Measurements from ENCODE around the gene TMEM181. TPM values are rescaled to one million over a fixed set of nuclear protein-coding genes. Genes with fewer than 3 reads are reported as not detected.
"Not testable (repeated sequence)": the region's sequence is repeated elsewhere in the genome, so short reads cannot be mapped to it uniquely, and the experiment has no call there.

The TMEM181 gene
- total RNA-seq = 10 to 100 TPM; 12.9 to 14.1 TPM

DNA sequence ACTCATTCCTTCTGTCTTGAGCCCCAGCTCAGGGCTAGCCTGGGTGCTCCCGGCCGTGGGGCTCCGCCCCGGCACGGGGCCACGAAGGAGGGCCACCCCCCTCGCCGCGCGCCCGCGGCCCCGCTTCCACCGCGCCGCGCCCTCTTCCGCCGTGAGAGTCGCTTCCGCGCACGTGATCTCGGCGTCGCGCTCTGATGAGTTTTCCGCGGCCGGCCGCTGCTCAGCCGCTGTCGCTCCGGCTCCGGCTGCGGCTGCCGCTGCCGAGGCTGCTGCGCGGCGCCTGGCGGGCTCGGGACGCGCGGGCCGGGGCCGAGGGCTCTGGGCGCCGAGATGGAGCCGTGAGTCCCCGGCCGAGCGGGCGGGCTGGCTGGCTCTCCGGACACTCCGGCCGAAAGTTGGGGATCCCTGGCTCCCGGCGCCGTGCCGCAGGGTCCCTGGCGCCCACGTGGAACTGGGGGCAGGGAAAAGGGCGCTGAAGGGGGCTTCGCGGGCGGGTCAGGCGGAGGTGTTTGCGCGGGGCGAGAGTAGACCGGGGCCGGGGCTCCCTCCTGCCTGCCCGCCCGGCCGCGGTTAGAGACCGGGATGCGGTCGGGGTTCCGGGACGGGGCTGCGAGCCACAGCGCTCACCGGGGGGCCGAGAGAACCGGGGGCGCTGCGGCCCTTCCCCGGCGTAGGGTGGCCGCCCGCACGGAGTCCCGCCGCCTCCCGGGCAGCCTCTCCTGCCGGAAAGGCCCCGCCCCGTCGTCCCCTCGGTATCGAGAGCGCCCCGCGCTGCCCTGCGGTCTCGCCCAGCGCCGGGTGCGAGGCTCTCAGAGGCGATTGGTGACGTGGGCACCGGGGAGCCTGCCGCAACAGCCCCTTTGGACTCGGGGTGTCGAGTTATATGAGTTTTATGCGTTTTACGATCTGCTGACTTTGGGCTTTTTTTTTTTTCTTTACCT, at the start of gene TMEM181:
Gene TMEM181, plus strand, starts transcription at position 197 of the 941 bp plus-strand sequence. Its CDS starts 134 bp downstream, at position 331.
- Mint-ChIP-seq H3K36me3 (ENCODE audit: insufficient read depth in 2 of 2) (peaks cover 0 to 2% of the 10 kb centered on the region in 2 donors), H3K4me3 (peak within 1 kb of the TSS; percentile 98 to 99), H3K9me3 (no peaks in the 10 kb centered on the region), H3K4me1 (ENCODE audit: low read depth) (peaks cover 40% of the 10 kb centered on the region), H3K27ac (peak within 1 kb of the TSS; percentile 97), H3K27me3 (ENCODE audit: low read depth) (no peaks in the 10 kb centered on the region)
- ATAC-seq (replicated peaks in 1 of 2) (peak; percentile 91 to 93), DNase-seq (peak; percentile 88 to 91)

- H3K27me3 Mint-ChIP-seq (ENCODE audit: low read depth) = peaks cover 15% of the 10 kb centered on the region
- DNase-seq = no peak
- H3K27ac Mint-ChIP-seq = no peak overlapping the region
Measured at GRCh38 chr6:158512809-158513208, 47.1 kb upstream of the TMEM181 start.

DNA sequence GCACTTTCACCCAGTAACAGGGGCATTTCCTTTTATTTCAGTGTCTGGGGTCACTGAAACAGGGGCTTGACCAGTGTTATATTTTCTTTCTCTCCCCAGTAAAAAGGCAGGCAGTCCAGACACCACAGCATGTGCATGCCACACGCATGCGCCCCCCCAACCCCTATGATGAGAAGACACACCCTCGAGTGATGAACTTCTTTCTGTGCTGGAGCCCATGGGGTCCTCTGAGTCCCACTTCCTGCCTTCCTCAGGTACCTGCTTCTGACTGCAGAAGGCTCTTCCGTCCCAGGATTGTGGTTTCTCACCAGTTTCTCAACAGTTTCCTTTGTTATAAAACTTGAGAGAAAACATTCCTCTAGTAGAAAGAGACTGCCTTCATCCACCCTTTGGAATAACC, 45.7 kb upstream of the TMEM181 start:
- no peak for DNase-seq
- no peaks in the 10 kb centered on the region for H3K9me3 Mint-ChIP-seq
- peaks cover 39% of the 10 kb centered on the region for H3K4me1 Mint-ChIP-seq (ENCODE audit: low read depth)
- no peak overlapping the region for H3K27ac Mint-ChIP-seq
- peaks cover 15% of the 10 kb centered on the region for H3K27me3 Mint-ChIP-seq (ENCODE audit: low read depth)
- no peaks in the 10 kb centered on the region for H3K36me3 Mint-ChIP-seq (ENCODE audit: insufficient read depth in 2 of 2)
- no peak overlapping the region for H3K4me3 Mint-ChIP-seq
- no peak for ATAC-seq (replicated peaks in 1 of 2)

More at GRCh38 chr6:158512809-158513208, 47.1 kb upstream of the TMEM181 start:
- Mint-ChIP-seq H3K36me3 (ENCODE audit: insufficient read depth in 2 of 2) (no peaks in the 10 kb centered on the region), H3K9me3 (no peaks in the 10 kb centered on the region), H3K4me1 (ENCODE audit: low read depth) (peaks cover 27% of the 10 kb centered on the region), H3K4me3 (no peak overlapping the region)
- ATAC-seq (replicated peaks in 1 of 2) = no peak

- Mint-ChIP-seq H3K4me3 (no peak overlapping the region), H3K4me1 (ENCODE audit: low read depth) (peaks cover 39% of the 10 kb centered on the region), H3K36me3 (ENCODE audit: insufficient read depth in 2 of 2) (no peaks in the 10 kb centered on the region), H3K9me3 (no peaks in the 10 kb centered on the region), H3K27ac (no peak overlapping the region), H3K27me3 (ENCODE audit: low read depth) (peaks cover 20% of the 10 kb centered on the region)
- DNase-seq = no peak
- no peak for ATAC-seq (replicated peaks in 1 of 2)
Measured at GRCh38 chr6:158514991-158515390, 44.9 kb upstream of the TMEM181 start.

DNA sequence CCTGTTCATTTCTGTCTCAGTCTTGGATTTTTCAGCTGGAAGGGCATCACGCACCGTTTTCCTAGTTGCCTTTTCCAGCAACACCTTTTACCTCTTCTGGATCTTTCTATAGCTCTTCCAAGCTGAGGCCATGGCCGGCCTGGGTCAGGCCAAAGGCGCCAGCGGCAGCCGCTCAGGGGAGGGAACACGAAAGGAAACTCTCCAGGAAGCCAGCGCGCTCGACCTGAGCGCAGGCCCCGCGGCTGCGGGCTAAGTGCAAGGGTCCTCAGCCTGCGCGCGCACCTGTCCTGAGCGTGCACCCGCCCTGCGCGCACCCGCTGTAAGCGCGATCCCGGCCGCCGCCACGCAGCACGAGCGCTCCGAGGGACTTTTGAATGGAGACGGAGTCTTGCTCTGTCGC, 43.8 kb upstream of the TMEM181 start:
- peaks cover 39% of the 10 kb centered on the region for H3K4me1 Mint-ChIP-seq (ENCODE audit: low read depth)
- no peaks in the 10 kb centered on the region for H3K36me3 Mint-ChIP-seq (ENCODE audit: insufficient read depth in 2 of 2)
- no peak for DNase-seq
- no peak for ATAC-seq (replicated peaks in 1 of 2)
- H3K27me3 Mint-ChIP-seq (ENCODE audit: low read depth) = peaks cover 31% of the 10 kb centered on the region
- H3K27ac Mint-ChIP-seq = no peak overlapping the region
- H3K4me3 Mint-ChIP-seq = peak overlapping the region in 1 of 2 donors; percentile 27
- no peaks in the 10 kb centered on the region for H3K9me3 Mint-ChIP-seq

DNA sequence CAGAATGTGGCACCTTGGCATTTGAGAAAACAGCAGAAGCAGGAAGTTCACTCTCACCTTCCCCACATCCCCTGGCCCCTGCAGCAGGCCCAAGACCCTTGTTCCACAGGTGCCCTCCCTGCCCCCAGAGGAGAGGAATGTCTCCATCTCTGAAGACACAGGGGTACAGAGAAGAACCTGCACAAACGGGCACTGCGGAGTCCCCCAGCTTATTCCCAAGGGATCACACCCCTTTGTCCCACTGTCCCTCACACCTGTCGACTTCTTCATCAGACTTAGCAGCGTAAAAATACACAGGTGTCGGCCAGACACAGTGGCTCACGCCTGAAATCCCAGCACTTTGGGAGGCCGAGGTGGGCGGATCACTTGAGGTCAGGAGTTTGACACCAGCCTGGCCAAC, 42.9 kb upstream of the TMEM181 start:
- peaks cover 39% of the 10 kb centered on the region for H3K4me1 Mint-ChIP-seq (ENCODE audit: low read depth)
- no peak overlapping the region for H3K4me3 Mint-ChIP-seq
- no peak for DNase-seq
- H3K27ac Mint-ChIP-seq = no peak overlapping the region
- H3K27me3 Mint-ChIP-seq (ENCODE audit: low read depth) = peaks cover 33% of the 10 kb centered on the region
- H3K9me3 Mint-ChIP-seq = no peaks in the 10 kb centered on the region
- ATAC-seq (replicated peaks in 1 of 2) = no peak
- H3K36me3 Mint-ChIP-seq (ENCODE audit: insufficient read depth in 2 of 2) = no peaks in the 10 kb centered on the region

DNA sequence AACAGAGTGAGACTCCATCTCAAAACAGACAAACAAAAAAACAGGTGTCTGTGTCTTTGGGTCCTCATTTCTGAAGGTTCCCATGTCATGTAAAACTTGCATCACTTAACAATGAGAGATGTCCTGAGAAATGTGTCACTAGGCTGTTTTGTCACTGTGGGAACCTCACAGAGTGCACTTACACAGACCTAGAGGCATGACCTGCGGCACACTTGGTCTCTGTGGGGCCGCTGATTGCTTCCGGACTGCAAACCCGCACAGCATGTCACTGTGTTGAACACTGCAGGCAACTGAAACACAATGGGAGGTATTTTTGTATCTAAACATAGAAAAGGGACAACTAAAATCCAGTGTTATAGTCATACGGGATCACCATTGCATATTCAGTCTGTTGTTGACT, 42.3 kb upstream of the TMEM181 start:
- no peaks in the 10 kb centered on the region for H3K36me3 Mint-ChIP-seq (ENCODE audit: insufficient read depth in 2 of 2)
- H3K27me3 Mint-ChIP-seq (ENCODE audit: low read depth) = peaks cover 33% of the 10 kb centered on the region
- no peaks in the 10 kb centered on the region for H3K9me3 Mint-ChIP-seq
- H3K27ac Mint-ChIP-seq = no peak overlapping the region
- peak overlapping the region; percentile 87 to 95 for H3K4me3 Mint-ChIP-seq
- DNase-seq = no peak
- H3K4me1 Mint-ChIP-seq (ENCODE audit: low read depth) = peaks cover 39% of the 10 kb centered on the region
- ATAC-seq (replicated peaks in 1 of 2) = peak; percentile 43 to 52

- ATAC-seq (replicated peaks in 1 of 2) (peak; percentile 93 to 94), DNase-seq (peak; percentile 61 to 68)
- H3K27me3 Mint-ChIP-seq (ENCODE audit: low read depth) = peaks cover 37% of the 10 kb centered on the region
- no peaks in the 10 kb centered on the region for H3K9me3 Mint-ChIP-seq
- H3K4me3 Mint-ChIP-seq = peak overlapping the region; percentile 87 to 95
- H3K36me3 Mint-ChIP-seq (ENCODE audit: insufficient read depth in 2 of 2) = no peaks in the 10 kb centered on the region
- H3K4me1 Mint-ChIP-seq (ENCODE audit: low read depth) = peaks cover 39% of the 10 kb centered on the region
- H3K27ac Mint-ChIP-seq = peak overlapping the region; percentile 56
Measured at GRCh38 chr6:158518191-158519127, 41.4 kb upstream of the TMEM181 start.

GRCh38 chr6:158519300-158519699, 40.6 kb upstream of the TMEM181 start:
- peaks cover 34% of the 10 kb centered on the region for H3K4me1 Mint-ChIP-seq (ENCODE audit: low read depth)
- H3K27ac Mint-ChIP-seq = no peak overlapping the region
- DNase-seq (no peak), ATAC-seq (replicated peaks in 1 of 2) (no peak)
- H3K9me3 Mint-ChIP-seq = no peaks in the 10 kb centered on the region
- peaks cover 45% of the 10 kb centered on the region for H3K27me3 Mint-ChIP-seq (ENCODE audit: low read depth)
- H3K36me3 Mint-ChIP-seq (ENCODE audit: insufficient read depth in 2 of 2) = no peaks in the 10 kb centered on the region
- H3K4me3 Mint-ChIP-seq = no peak overlapping the region

DNA sequence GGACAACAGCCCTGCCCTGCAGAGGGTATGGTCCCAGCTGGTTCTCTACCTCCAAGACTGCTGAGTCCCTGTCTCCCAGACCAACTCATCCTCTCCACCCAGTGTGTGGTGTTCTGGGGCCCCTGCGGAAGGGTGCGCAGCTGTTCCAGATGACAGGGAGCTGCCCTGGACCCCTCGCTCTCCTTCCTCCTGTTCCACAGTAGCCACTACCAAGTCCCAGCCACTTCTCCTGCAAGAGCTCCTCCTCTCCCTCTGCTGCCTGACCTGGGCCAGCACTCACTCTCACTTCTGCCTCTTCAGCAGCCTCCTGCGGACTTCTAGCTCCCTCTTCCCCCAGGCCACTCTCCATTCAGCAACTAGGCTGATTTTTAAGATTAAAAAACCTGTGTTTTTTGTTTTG, 40.1 kb upstream of the TMEM181 start:
- no peaks in the 10 kb centered on the region for H3K9me3 Mint-ChIP-seq
- peaks cover 50% of the 10 kb centered on the region for H3K27me3 Mint-ChIP-seq (ENCODE audit: low read depth)
- H3K4me1 Mint-ChIP-seq (ENCODE audit: low read depth) = peaks cover 29% of the 10 kb centered on the region
- H3K27ac Mint-ChIP-seq = no peak overlapping the region
- no peaks in the 10 kb centered on the region for H3K36me3 Mint-ChIP-seq (ENCODE audit: insufficient read depth in 2 of 2)
- ATAC-seq (replicated peaks in 1 of 2) (no peak), DNase-seq (no peak)
- no peak overlapping the region for H3K4me3 Mint-ChIP-seq

- H3K36me3 Mint-ChIP-seq (ENCODE audit: insufficient read depth in 2 of 2); H3K27ac Mint-ChIP-seq; H3K4me3 Mint-ChIP-seq; ATAC-seq (replicated peaks in 1 of 2); H3K9me3 Mint-ChIP-seq; DNase-seq: not testable (repeated sequence)
- H3K4me1 Mint-ChIP-seq (ENCODE audit: low read depth) = peaks cover 22% of the 10 kb centered on the region
- H3K27me3 Mint-ChIP-seq (ENCODE audit: low read depth) = peaks cover 57% of the 10 kb centered on the region
Measured at GRCh38 chr6:158520975-158521374, 38.9 kb upstream of the TMEM181 start.

DNA sequence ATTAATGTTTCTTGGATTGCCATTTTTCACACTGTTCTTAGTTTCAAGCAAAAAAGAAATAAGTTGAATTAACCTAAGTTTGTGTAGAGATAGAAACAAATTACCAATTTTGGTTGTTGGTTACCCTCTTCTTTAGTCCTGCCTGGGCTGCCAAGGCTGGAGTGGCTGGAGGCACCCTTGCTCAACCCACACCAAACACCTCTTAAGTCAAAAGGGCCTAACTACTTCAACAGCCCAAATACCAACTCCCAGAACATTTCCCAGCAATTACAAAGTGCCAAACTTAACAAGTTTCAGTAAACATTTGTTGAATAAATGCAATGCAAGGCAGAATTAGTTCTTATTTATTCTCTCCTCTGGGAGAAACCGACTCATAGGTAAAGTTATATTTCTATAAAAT, 38.1 kb upstream of the TMEM181 start:
- ATAC-seq (replicated peaks in 1 of 2) = no peak
- DNase-seq = no peak
- H3K36me3 Mint-ChIP-seq (ENCODE audit: insufficient read depth in 2 of 2) = peaks cover 0 to 5% of the 10 kb centered on the region in 2 donors
- no peak overlapping the region for H3K4me3 Mint-ChIP-seq
- no peak overlapping the region for H3K27ac Mint-ChIP-seq
- H3K27me3 Mint-ChIP-seq (ENCODE audit: low read depth) = peaks cover 57% of the 10 kb centered on the region
- H3K9me3 Mint-ChIP-seq = peaks cover 0 to 3% of the 10 kb centered on the region in 2 donors
- peaks cover 16% of the 10 kb centered on the region for H3K4me1 Mint-ChIP-seq (ENCODE audit: low read depth)

DNA sequence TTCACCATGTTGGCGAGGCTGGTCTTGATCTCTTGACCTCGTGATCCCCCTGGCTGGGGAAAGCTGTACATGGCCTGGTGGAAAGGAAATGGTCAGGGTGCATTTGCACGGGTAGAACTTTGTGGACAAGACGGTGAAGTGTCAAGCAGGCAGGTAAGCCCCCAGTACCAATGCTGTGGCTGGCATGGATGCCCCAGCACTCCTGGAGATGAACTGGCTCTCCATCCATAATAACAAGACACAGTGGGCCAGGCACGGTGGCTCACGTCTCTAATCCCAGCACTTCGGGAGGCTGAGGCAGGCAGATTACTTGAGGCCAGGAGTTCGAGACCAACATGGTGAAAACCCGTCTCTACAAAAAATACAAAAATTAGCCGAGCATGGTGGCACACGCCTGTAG, 37.3 kb upstream of the TMEM181 start:
- DNase-seq = no peak
- ATAC-seq (replicated peaks in 1 of 2) = no peak
- H3K9me3 Mint-ChIP-seq = peaks cover 4 to 7% of the 10 kb centered on the region in 2 donors

More for the DNA sequence above, 37.3 kb upstream of the TMEM181 start:
- H3K4me3 Mint-ChIP-seq = no peak overlapping the region
- peaks cover 14% of the 10 kb centered on the region for H3K4me1 Mint-ChIP-seq (ENCODE audit: low read depth)
- peaks cover 2 to 8% of the 10 kb centered on the region in 2 donors for H3K36me3 Mint-ChIP-seq (ENCODE audit: insufficient read depth in 2 of 2)
- no peak overlapping the region for H3K27ac Mint-ChIP-seq
- H3K27me3 Mint-ChIP-seq (ENCODE audit: low read depth) = peaks cover 62% of the 10 kb centered on the region
